Measurements from ENCODE around the gene OBSCN. TPM values are rescaled to one million over a fixed set of nuclear protein-coding genes. Genes with fewer than 3 reads are reported as not detected.

Gene OBSCN
- total and polyA plus RNA-seq, 2 of the 13 experiments (the other 11 are each of a cell fraction or from before 2014, with no cell fraction given) = 0.20 TPM

DNA sequence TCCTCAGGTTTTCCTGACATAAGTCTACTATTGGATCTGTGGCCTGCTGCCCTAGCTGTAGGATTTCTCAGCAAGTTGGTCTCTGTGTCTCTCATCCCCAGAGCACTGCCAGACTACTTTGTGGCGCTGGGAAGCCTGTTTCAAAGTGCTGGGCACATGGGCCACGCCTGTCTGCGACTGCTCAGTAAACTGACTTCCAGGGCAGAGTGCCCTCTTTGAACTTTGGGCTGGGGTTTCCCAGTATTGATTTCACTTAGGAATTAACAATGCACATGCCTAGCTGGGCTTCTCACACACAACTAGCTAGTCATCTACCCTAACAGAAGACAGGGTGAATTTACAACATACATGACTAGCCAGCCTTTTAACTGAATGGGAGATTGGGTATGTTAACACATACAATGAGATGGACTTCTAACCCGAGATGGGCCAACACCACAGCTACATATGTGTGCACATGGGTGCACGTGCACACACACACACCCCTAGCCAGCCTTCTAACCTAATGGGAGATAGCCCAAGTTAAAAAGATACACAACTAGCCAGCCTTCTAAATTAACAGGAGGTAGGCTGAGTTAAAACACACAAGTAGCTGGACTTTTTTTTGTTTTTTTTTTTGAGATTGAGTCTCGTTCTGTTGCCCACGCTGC is 215.7 kb downstream of the OBSCN start (continued):
- TF ChIP-seq, protein P1, sequence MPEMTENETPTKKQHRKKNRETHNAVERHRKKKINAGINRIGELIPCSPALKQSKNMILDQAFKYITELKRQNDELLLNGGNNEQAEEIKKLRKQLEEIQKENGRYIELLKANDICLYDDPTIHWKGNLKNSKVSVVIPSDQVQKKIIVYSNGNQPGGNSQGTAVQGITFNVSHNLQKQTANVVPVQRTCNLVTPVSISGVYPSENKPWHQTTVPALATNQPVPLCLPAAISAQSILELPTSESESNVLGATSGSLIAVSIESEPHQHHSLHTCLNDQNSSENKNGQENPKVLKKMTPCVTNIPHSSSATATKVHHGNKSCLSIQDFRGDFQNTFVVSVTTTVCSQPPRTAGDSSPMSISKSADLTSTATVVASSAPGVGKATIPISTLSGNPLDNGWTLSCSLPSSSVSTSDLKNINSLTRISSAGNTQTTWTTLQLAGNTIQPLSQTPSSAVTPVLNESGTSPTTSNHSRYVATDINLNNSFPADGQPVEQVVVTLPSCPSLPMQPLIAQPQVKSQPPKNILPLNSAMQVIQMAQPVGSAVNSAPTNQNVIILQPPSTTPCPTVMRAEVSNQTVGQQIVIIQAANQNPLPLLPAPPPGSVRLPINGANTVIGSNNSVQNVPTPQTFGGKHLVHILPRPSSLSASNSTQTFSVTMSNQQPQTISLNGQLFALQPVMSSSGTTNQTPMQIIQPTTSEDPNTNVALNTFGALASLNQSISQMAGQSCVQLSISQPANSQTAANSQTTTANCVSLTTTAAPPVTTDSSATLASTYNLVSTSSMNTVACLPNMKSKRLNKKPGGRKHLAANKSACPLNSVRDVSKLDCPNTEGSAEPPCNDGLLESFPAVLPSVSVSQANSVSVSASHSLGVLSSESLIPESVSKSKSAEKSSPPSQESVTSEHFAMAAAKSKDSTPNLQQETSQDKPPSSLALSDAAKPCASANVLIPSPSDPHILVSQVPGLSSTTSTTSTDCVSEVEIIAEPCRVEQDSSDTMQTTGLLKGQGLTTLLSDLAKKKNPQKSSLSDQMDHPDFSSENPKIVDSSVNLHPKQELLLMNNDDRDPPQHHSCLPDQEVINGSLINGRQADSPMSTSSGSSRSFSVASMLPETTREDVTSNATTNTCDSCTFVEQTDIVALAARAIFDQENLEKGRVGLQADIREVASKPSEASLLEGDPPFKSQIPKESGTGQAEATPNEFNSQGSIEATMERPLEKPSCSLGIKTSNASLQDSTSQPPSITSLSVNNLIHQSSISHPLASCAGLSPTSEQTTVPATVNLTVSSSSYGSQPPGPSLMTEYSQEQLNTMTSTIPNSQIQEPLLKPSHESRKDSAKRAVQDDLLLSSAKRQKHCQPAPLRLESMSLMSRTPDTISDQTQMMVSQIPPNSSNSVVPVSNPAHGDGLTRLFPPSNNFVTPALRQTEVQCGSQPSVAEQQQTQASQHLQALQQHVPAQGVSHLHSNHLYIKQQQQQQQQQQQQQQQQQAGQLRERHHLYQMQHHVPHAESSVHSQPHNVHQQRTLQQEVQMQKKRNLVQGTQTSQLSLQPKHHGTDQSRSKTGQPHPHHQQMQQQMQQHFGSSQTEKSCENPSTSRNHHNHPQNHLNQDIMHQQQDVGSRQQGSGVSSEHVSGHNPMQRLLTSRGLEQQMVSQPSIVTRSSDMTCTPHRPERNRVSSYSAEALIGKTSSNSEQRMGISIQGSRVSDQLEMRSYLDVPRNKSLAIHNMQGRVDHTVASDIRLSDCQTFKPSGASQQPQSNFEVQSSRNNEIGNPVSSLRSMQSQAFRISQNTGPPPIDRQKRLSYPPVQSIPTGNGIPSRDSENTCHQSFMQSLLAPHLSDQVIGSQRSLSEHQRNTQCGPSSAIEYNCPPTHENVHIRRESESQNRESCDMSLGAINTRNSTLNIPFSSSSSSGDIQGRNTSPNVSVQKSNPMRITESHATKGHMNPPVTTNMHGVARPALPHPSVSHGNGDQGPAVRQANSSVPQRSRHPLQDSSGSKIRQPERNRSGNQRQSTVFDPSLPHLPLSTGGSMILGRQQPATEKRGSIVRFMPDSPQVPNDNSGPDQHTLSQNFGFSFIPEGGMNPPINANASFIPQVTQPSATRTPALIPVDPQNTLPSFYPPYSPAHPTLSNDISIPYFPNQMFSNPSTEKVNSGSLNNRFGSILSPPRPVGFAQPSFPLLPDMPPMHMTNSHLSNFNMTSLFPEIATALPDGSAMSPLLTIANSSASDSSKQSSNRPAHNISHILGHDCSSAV (CRISPR knock-in tag; IDR thresholded peaks at IDR 0.05; ENCODE audit: borderline replicate concordance) = no peak
- TF ChIP-seq, protein P2, sequence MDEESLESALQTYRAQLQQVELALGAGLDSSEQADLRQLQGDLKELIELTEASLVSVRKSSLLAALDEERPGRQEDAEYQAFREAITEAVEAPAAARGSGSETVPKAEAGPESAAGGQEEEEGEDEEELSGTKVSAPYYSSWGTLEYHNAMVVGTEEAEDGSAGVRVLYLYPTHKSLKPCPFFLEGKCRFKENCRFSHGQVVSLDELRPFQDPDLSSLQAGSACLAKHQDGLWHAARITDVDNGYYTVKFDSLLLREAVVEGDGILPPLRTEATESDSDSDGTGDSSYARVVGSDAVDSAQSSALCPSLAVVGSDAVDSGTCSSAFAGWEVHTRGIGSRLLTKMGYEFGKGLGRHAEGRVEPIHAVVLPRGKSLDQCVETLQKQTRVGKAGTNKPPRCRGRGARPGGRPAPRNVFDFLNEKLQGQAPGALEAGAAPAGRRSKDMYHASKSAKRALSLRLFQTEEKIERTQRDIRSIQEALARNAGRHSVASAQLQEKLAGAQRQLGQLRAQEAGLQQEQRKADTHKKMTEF (CRISPR knock-in tag; IDR thresholded peaks at IDR 0.05) = peak; percentile 52; the same call in 1 of the 2 replicates
- TF ChIP-seq, protein P3, sequence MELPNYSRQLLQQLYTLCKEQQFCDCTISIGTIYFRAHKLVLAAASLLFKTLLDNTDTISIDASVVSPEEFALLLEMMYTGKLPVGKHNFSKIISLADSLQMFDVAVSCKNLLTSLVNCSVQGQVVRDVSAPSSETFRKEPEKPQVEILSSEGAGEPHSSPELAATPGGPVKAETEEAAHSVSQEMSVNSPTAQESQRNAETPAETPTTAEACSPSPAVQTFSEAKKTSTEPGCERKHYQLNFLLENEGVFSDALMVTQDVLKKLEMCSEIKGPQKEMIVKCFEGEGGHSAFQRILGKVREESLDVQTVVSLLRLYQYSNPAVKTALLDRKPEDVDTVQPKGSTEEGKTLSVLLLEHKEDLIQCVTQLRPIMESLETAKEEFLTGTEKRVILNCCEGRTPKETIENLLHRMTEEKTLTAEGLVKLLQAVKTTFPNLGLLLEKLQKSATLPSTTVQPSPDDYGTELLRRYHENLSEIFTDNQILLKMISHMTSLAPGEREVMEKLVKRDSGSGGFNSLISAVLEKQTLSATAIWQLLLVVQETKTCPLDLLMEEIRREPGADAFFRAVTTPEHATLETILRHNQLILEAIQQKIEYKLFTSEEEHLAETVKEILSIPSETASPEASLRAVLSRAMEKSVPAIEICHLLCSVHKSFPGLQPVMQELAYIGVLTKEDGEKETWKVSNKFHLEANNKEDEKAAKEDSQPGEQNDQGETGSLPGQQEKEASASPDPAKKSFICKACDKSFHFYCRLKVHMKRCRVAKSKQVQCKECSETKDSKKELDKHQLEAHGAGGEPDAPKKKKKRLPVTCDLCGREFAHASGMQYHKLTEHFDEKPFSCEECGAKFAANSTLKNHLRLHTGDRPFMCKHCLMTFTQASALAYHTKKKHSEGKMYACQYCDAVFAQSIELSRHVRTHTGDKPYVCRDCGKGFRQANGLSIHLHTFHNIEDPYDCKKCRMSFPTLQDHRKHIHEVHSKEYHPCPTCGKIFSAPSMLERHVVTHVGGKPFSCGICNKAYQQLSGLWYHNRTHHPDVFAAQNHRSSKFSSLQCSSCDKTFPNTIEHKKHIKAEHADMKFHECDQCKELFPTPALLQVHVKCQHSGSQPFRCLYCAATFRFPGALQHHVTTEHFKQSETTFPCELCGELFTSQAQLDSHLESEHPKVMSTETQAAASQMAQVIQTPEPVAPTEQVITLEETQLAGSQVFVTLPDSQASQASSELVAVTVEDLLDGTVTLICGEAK (IDR thresholded peaks at IDR 0.05) = no peak
- TF ChIP-seq, protein P3 (CRISPR knock-in tag; IDR thresholded peaks at IDR 0.05) = no peak
- TF ChIP-seq RCOR2 (CRISPR knock-in tag; IDR thresholded peaks at IDR 0.05) (no peak), ZNF772 (CRISPR knock-in tag; IDR thresholded peaks at IDR 0.05) (no peak; the same call in 1 of the 2 replicates), MIER2 (CRISPR knock-in tag; IDR thresholded peaks at IDR 0.05) (no peak), HIVEP1 (CRISPR knock-in tag; IDR thresholded peaks at IDR 0.05) (peak; percentile 98), KLF11 (CRISPR knock-in tag; IDR thresholded peaks at IDR 0.05) (no peak), RBAK (CRISPR knock-in tag; IDR thresholded peaks at IDR 0.05) (no peak), MAFF (IDR thresholded peaks at IDR 0.05; ENCODE audit: low read depth, low read length) (no peak)
